ENCODE results near the gene UPB1. TPM values are rescaled to one million over a fixed set of nuclear protein-coding genes. Genes with fewer than 3 reads are reported as not detected.
A peak's percentile ranks its signal among the peaks of the same experiment; 100 is the strongest.

The UPB1 gene
- total and polyA plus RNA-seq, 9 of the 15 experiments (the other 6 are each of a cell fraction or from before 2014, with no cell fraction given): 0.06 to 0.11 TPM; not detected in 7

GRCh38 chr22:24474649-24475255 is 20.4 kb upstream of the UPB1 start (continued):
- TF ChIP-seq HMGXB4 (CRISPR knock-in tag; IDR thresholded peaks at IDR 0.05) (no peak), RBM25 (IDR thresholded peaks at IDR 0.05; ENCODE audit: low read depth, low read length, severe bottlenecking) (peak; percentile 57)

GRCh38 chr22:24481641-24482040 is 13.5 kb upstream of the UPB1 start:
- ATAC-seq: no peak
- Histone ChIP-seq H3K9me1 (ENCODE audit: control insufficient read depth, insufficient read depth, low read length) (no peaks in the 10 kb centered on the region), H3K79me2 (ENCODE audit: control insufficient read depth, insufficient read depth, low read length) (no peaks in the 10 kb centered on the region), H3K9me3 (replicated peaks; ENCODE audit: control insufficient read depth, insufficient read depth, low read depth, low read length) (no peaks in the 10 kb centered on the region), H3K4me2 (ENCODE audit: insufficient read depth, low read length) (no peak overlapping the region), H3K36me3 (ENCODE audit: control insufficient read depth, insufficient read depth, low read length) (no peaks in the 10 kb centered on the region), H3K27me3 (ENCODE audit: control insufficient read depth in 2 of 2, insufficient read depth in 2 of 2, low read length in 2 of 2) (no peaks in the 10 kb centered on the region), H3K4me3 (no peak overlapping the region), H3K9ac (ENCODE audit: insufficient read depth in 1 of 2, low read depth in 2 of 2, low read length in 2 of 2) (no peak overlapping the region), H4K20me1 (replicated peaks; ENCODE audit: control insufficient read depth, insufficient read depth, low read length) (no peaks in the 10 kb centered on the region), H3K4me1 (replicated peaks in 1 of 2; ENCODE audit: control insufficient read depth in 2 of 2, insufficient read depth in 2 of 2, low read length in 2 of 2) (no peaks in the 10 kb centered on the region; a peak in 2 of 5 replicates), H3K27ac (ENCODE audit: extremely low read depth, low read depth, low read length) (no peak overlapping the region), H2AFZ (ENCODE audit: low read depth, low read length) (no peak overlapping the region)
- FAIRE-seq: no peak
- POLR2A ChIA-PET: interaction anchor here (1.4 kb wide), 1 partner anchor 73 kb away, joined by 3 read pairs; the partner anchor contains the start of gene GUCD1
- intact Hi-C loops (cut with micrococcal nuclease): no loop called here
- BruUV-seq (replicated peaks): no TSS peak
- CTCF ChIA-PET (ENCODE audit: low intra/inter-chr PET ratio): no interaction called here
- in situ Hi-C loops (cut with MboI): no loop called here
- 9% methylated on average over 1 of the region's 1 CpG for WGBS (ENCODE audit: insufficient coverage, low coverage, missing lambda C conversion rate)
- DNase-seq (ENCODE audit: extremely low read depth in 1 of 4, low spot score in 3 of 4): no peak
- TF ChIP-seq ZNF134 (CRISPR knock-in tag; conservative IDR thresholded peaks at IDR 0.05) (no peak), TARDBP (IDR thresholded peaks at IDR 0.05) (no peak), THAP7 (CRISPR knock-in tag; IDR thresholded peaks at IDR 0.05) (no peak), BRF2 (IDR thresholded peaks at IDR 0.05; ENCODE audit: borderline replicate concordance, insufficient read depth, insufficient read length) (no peak), SLC30A9 (CRISPR knock-in tag; IDR thresholded peaks at IDR 0.05) (no peak), PRPF4 (IDR thresholded peaks at IDR 0.05; ENCODE audit: insufficient read depth, low read depth, low read length, poor library complexity, severe bottlenecking) (no peak), PHB2 (IDR thresholded peaks at IDR 0.05; ENCODE audit: low read depth) (no peak), ADNP (tag; IDR thresholded peaks at IDR 0.05) (no peak), HEY1 (CRISPR knock-in tag; IDR thresholded peaks at IDR 0.05; ENCODE audit: borderline replicate concordance) (no peak), SAFB (IDR thresholded peaks at IDR 0.05; ENCODE audit: borderline replicate concordance, low read depth, low read length) (no peak), JUND (IDR thresholded peaks at IDR 0.05; ENCODE audit: borderline replicate concordance, low read depth, low read length) (no peak), JUND (tag; IDR thresholded peaks at IDR 0.05; ENCODE audit: borderline replicate concordance, low read depth, low read length) (no peak), SMAD3 (CRISPR knock-in tag; conservative IDR thresholded peaks at IDR 0.05) (no peak), ZNF212 (CRISPR knock-in tag; IDR thresholded peaks at IDR 0.05) (no peak), ARID3A (IDR thresholded peaks at IDR 0.05; ENCODE audit: borderline replicate concordance, low read depth, low read length) (no peak)

Data from K562 (cell line).